ENCODE results near the gene PLCG2.

PLCG2 gene

GRCh38 chr16:81817789-81818567 lies 38.9 kb downstream of the PLCG2 start:
- peak; percentile 33 for DNase-seq

GRCh38 chr16:81818568-81818896 lies 39.4 kb downstream of the PLCG2 start:
- DNase-seq: no peak

- DNase-seq: no peak
These were observed 39.8 kb downstream of the PLCG2 start for GRCh38 chr16:81818905-81819304.

GRCh38 chr16:81821436-81822128 lies 42.5 kb downstream of the PLCG2 start:
- no peak for DNase-seq

GRCh38 chr16:81823111-81823510 lies 44.0 kb downstream of the PLCG2 start:
- peak; percentile 17 for DNase-seq

- DNase-seq: no peak
These were observed 44.6 kb downstream of the PLCG2 start for GRCh38 chr16:81823734-81824133.

- no peak for DNase-seq
These were observed 47.4 kb downstream of the PLCG2 start for GRCh38 chr16:81826523-81826922.

GRCh38 chr16:81830845-81831540 lies 51.9 kb downstream of the PLCG2 start:
- DNase-seq: no peak

GRCh38 chr16:81831722-81832126 lies 52.6 kb downstream of the PLCG2 start:
- DNase-seq: peak; percentile 66

GRCh38 chr16:81832801-81833547 lies 53.9 kb downstream of the PLCG2 start:
- DNase-seq: no peak

- no peak for DNase-seq
These were observed 54.7 kb downstream of the PLCG2 start for GRCh38 chr16:81833751-81834150.

GRCh38 chr16:81834868-81835267 lies 55.8 kb downstream of the PLCG2 start:
- DNase-seq: no peak

GRCh38 chr16:81836279-81837054 lies 57.4 kb downstream of the PLCG2 start:
- no peak for DNase-seq

GRCh38 chr16:81837312-81837751 lies 58.2 kb downstream of the PLCG2 start:
- DNase-seq: no peak

GRCh38 chr16:81838794-81839193 lies 59.7 kb downstream of the PLCG2 start:
- no peak for DNase-seq

GRCh38 chr16:81841722-81842121 lies 62.6 kb downstream of the PLCG2 start:
- DNase-seq: peak; percentile 31

- DNase-seq: no peak
These were observed 63.6 kb downstream of the PLCG2 start for GRCh38 chr16:81842564-81843242.

- DNase-seq: no peak
These were observed 64.1 kb downstream of the PLCG2 start for GRCh38 chr16:81843243-81843582.

- no peak for DNase-seq
These were observed 64.6 kb downstream of the PLCG2 start for GRCh38 chr16:81843683-81844082.

- no peak for DNase-seq
These were observed 67.0 kb downstream of the PLCG2 start for GRCh38 chr16:81846105-81846504.

GRCh38 chr16:81848306-81848853 lies 69.3 kb downstream of the PLCG2 start:
- DNase-seq: no peak

All from activated gamma-delta T cell treated with Interleukin-2 at 50 U/mL for 16 hours (primary cell).